Neural cell (in vitro differentiated cells): ENCODE results near the gene SYT7. TPM values are rescaled to one million over a fixed set of nuclear protein-coding genes. Genes with fewer than 3 reads are reported as not detected.

ENCODE experiments used
- H2AFZ ChIP-seq: fragments of 200-600, 300-800 bp; sonication (generic), shearing (Covaris generic); 2 replicates; pipeline ENCODE4 v1.6.0; 2014; ENCODE audit warnings: low read depth, mild to moderate bottlenecking, antibody characterized with exemption, low read length, moderate library complexity
- H3F3A ChIP-seq: fragments of 200-600 bp; shearing (Covaris generic); 2 replicates; pipeline ENCODE4 v1.6.1; 2016; ENCODE audit warnings: mild to moderate bottlenecking, moderate library complexity, mixed read lengths, antibody characterized with exemption, low read length; ENCODE audit not compliant: insufficient read depth, poor library complexity, severe bottlenecking
- H3K27ac ChIP-seq: fragments of 200-600, 300-800 bp; sonication (generic), shearing (Covaris generic); 2 replicates; pipeline ENCODE4 v1.5.1; 2014; ENCODE audit warnings: mild to moderate bottlenecking, low read length, moderate library complexity
- H3K27me3 ChIP-seq: fragments of 300-800, 200-600 bp; sonication (generic), shearing (Covaris generic); 2 replicates; pipeline ENCODE4 v1.6.0; 2014; ENCODE audit warnings: mild to moderate bottlenecking, low read depth, low read length, moderate library complexity; ENCODE audit not compliant: insufficient read depth
- H3K36me3 ChIP-seq: fragments of 300-800, 200-600 bp; sonication (generic), shearing (Covaris generic); 2 replicates; pipeline ENCODE4 v1.5.1; 2014; ENCODE audit warnings: mild to moderate bottlenecking, antibody characterized with exemption, low read length, moderate library complexity; ENCODE audit not compliant: insufficient read depth
- H3K4me2 ChIP-seq: fragments of 300-800, 200-600 bp; sonication (generic), shearing (Covaris generic); 2 replicates; pipeline ENCODE4 v1.6.0; 2014; ENCODE audit warnings: mild to moderate bottlenecking, low read length
- H3K4me3 ChIP-seq: fragments of 300-800, 200-600 bp; sonication (generic), shearing (Covaris generic); 2 replicates; pipeline ENCODE4 v1.5.1; 2014; ENCODE audit warnings: mild to moderate bottlenecking, low read length, moderate library complexity
- H3K79me2 ChIP-seq: fragments of 200-600 bp; shearing (Covaris generic); replicated peaks from 2 replicates; pipeline ENCODE4 v1.6.0; 2014; ENCODE audit warnings: mild to moderate bottlenecking, low read length, moderate library complexity; ENCODE audit not compliant: insufficient read depth
- H3K9ac ChIP-seq: fragments of 300-800, 200-600 bp; sonication (generic), shearing (Covaris generic); 2 replicates; pipeline ENCODE4 v1.6.1; 2016; ENCODE audit warnings: mild to moderate bottlenecking, low read length, mixed read lengths
- H3K9me2 ChIP-seq: fragments of 200-600 bp; shearing (Covaris generic); 2 replicates; pipeline ENCODE4 v1.6.1; 2016; ENCODE audit warnings: mild to moderate bottlenecking, low read length, mixed read lengths; ENCODE audit not compliant: insufficient read depth
- H3K9me3 ChIP-seq: fragments of 200-600, 300-800 bp; sonication (generic), shearing (Covaris generic); 2 replicates; pipeline ENCODE4 v1.6.1; 2016; ENCODE audit warnings: mild to moderate bottlenecking, mixed run types, low read length, moderate library complexity, mixed read lengths
- H4K20me1 ChIP-seq: fragments of 200-600 bp; shearing (Covaris generic); 2 replicates; pipeline ENCODE4 v1.6.1; 2016; ENCODE audit warnings: mild to moderate bottlenecking, mixed run types; ENCODE audit not compliant: insufficient read depth
- CTCF ChIP-seq: fragments of 450-650 bp; IDR thresholded peaks from 2 replicates; pipeline ENCODE4 v1.5.1; 2014; ENCODE audit warnings: antibody characterized with exemption, mild to moderate bottlenecking, moderate library complexity; ENCODE audit not compliant: poor library complexity, severe bottlenecking
- EP300 ChIP-seq: fragments of 450-650 bp; conservative IDR thresholded peaks from 2 replicates; pipeline ENCODE4 v1.6.1; 2014; ENCODE audit warnings: antibody characterized with exemption, mild to moderate bottlenecking, moderate library complexity; ENCODE audit not compliant: poor library complexity, severe bottlenecking
- EZH2 ChIP-seq: fragments of 200-600, 300-800 bp; shearing (Covaris generic), sonication (generic); IDR thresholded peaks from 2 replicates; pipeline ENCODE4 v1.6.1; 2014; ENCODE audit warnings: antibody characterized with exemption, low read length, borderline replicate concordance, mild to moderate bottlenecking; ENCODE audit not compliant: insufficient read depth, poor library complexity, severe bottlenecking
- MXI1 ChIP-seq: fragments of 450-650 bp; conservative IDR thresholded peaks from 2 replicates; pipeline ENCODE4 v1.6.1; 2014; ENCODE audit warnings: antibody characterized with exemption, mild to moderate bottlenecking; ENCODE audit not compliant: poor library complexity, severe bottlenecking
- POLR2AphosphoS5 ChIP-seq: IDR thresholded peaks from 2 replicates; pipeline ENCODE4 v1.6.1; 2012
- RAD21 ChIP-seq: fragments of 450-650 bp; conservative IDR thresholded peaks from 2 replicates; pipeline ENCODE4 v1.6.1; 2014; ENCODE audit warnings: antibody characterized with exemption, mild to moderate bottlenecking, moderate library complexity
- REST ChIP-seq: IDR thresholded peaks from 2 replicates; pipeline ENCODE4 v1.6.1; 2012; ENCODE audit warnings: borderline replicate concordance
- SMC3 ChIP-seq: fragments of 450-650 bp; conservative IDR thresholded peaks from 2 replicates; pipeline ENCODE4 v1.6.1; 2014; ENCODE audit warnings: antibody characterized with exemption, mild to moderate bottlenecking, moderate library complexity; ENCODE audit not compliant: poor library complexity
- TAF1 ChIP-seq: IDR thresholded peaks from 2 replicates; pipeline ENCODE4 v1.6.1; 2012; ENCODE audit warnings: low read depth
- polyA plus RNA-seq: library from polyadenylated mRNA; depleted of rRNA; stranded (reverse); fragments of >200 nt; gene quantifications from 2 replicates; pipeline ENCODE4 v1.2.3, GENCODE V29; 2014

The SYT7 gene
- polyA plus RNA-seq, 1 donor from 2014 or later, result 14.0 TPM

GRCh38 chr11:61549662-61550568 is 31.0 kb downstream of the SYT7 start:
- Histone ChIP-seq H3K4me3 (no peak overlapping the region), H4K20me1 (no peaks in the 10 kb centered on the region), H3K79me2 (no peaks in the 10 kb centered on the region), H3K9me3 (no peaks in the 10 kb centered on the region), H3K27me3 (no peaks in the 10 kb centered on the region), H3K36me3 (no peaks in the 10 kb centered on the region), H2AFZ (no peak overlapping the region), H3F3A (no peaks in the 10 kb centered on the region), H3K9me2 (no peaks in the 10 kb centered on the region), H3K4me2 (no peak overlapping the region), H3K9ac (no peak overlapping the region), H3K27ac (no peak overlapping the region)
- TF ChIP-seq EZH2 (no peak), REST (no peak), TAF1 (no peak), POLR2AphosphoS5 (no peak), CTCF (no peak), MXI1 (no peak), SMC3 (no peak), RAD21 (no peak), EP300 (no peak)

GRCh38 chr11:61549177-61549576 is 31.7 kb downstream of the SYT7 start:
- no peaks in the 10 kb centered on the region for H3K9me3 ChIP-seq
- H3K27ac ChIP-seq, result no peak overlapping the region
- no peak overlapping the region for H3K9ac ChIP-seq
- no peaks in the 10 kb centered on the region for H3F3A ChIP-seq
- no peaks in the 10 kb centered on the region for H3K9me2 ChIP-seq
- no peak overlapping the region for H2AFZ ChIP-seq
- no peaks in the 10 kb centered on the region for H3K27me3 ChIP-seq
- no peak overlapping the region for H3K4me3 ChIP-seq
- no peaks in the 10 kb centered on the region for H4K20me1 ChIP-seq
- TF ChIP-seq CTCF (no peak), POLR2AphosphoS5 (no peak), RAD21 (no peak)
- H3K36me3 ChIP-seq, result no peaks in the 10 kb centered on the region
- H3K79me2 ChIP-seq, result no peaks in the 10 kb centered on the region
- no peak overlapping the region for H3K4me2 ChIP-seq
